K562 (cell line): Measurements from ENCODE around the gene SLFN5. TPM values are rescaled to one million over a fixed set of nuclear protein-coding genes. Genes with fewer than 3 reads are reported as not detected.

Experiments used
- DEAF1 ChIP-seq: fragments of 450-650 bp; formaldehyde crosslinking; IDR thresholded peaks from 2 replicates; pipeline ENCODE4 v1.4.0; 2020; ENCODE audit warnings: mild to moderate bottlenecking, moderate library complexity
- DPF2 ChIP-seq: fragments of 450-650 bp; IDR thresholded peaks from 2 replicates; pipeline ENCODE4 v1.6.1; 2016
- FOXJ3 ChIP-seq: sonication (generic); formaldehyde crosslinking; IDR thresholded peaks from 2 replicates; pipeline ENCODE4 v1.4.0; 2020; ENCODE audit warnings: mild to moderate bottlenecking, missing genetic modification reagents
- KLF10 ChIP-seq: fragments of 250-450 bp; sonication (Bioruptor Pico); IDR thresholded peaks from 2 replicates; pipeline ENCODE4 v1.6.1; 2021; ENCODE audit warnings: matching md5 sums
- SIN3B ChIP-seq: fragments of 450-650 bp; IDR thresholded peaks from 2 replicates; pipeline ENCODE4 v1.6.1; 2017; ENCODE audit warnings: low read depth, mild to moderate bottlenecking, moderate library complexity
- SMARCA5 ChIP-seq: fragments of 450-650 bp; IDR thresholded peaks from 2 replicates; pipeline ENCODE4 v1.6.1; 2016
- SRSF7 ChIP-seq: fragments of 200-400 bp; formaldehyde crosslinking; optimal IDR thresholded peaks from 2 replicates; pipeline ENCODE3; 2017; ENCODE audit warnings: mild to moderate bottlenecking, low read depth, low read length
- TAF15 ChIP-seq: fragments of 200-400 bp; formaldehyde crosslinking; IDR thresholded peaks from 2 replicates; pipeline ENCODE4 v1.6.1; 2017; ENCODE audit warnings: mild to moderate bottlenecking, low read depth, low read length, moderate library complexity
- TSHZ1 ChIP-seq: fragments of 250-450 bp; sonication (Bioruptor Pico); IDR thresholded peaks from 2 replicates; pipeline ENCODE4 v1.4.0; 2020; ENCODE audit warnings: mild to moderate bottlenecking, moderate library complexity
- UBTF ChIP-seq, 2 experiments: IDR thresholded peaks; 2 replicates each; pipeline ENCODE4 v1.6.1; 2012; ENCODE audit warnings: improper control_type of control experiment in 2 of 2, low read depth in 2 of 2, low read length in 2 of 2, borderline replicate concordance in 1 of 2
- ZC3H11A ChIP-seq: IDR thresholded peaks from 2 replicates; pipeline ENCODE4 v1.6.1; 2012; ENCODE audit warnings: low read depth, low read length, improper control_type of control experiment
- polyA plus RNA-seq, 8 experiments: library from polyadenylated mRNA; depleted of rRNA in 4 of 8; stranded (reverse) in 5 of 8; unstranded in 3 of 8; fragments of >200 nt; fragmentation: Nextera tagmentation in 2 of 8; fragmentation: Illumina TruSeq in 1 of 8; extraction: Ambion mirVana in 2 of 8; extraction: Trizol in 1 of 8; gene quantifications; 2 replicates each; pipeline versions ENCODE4 v1.2.1 to v1.2.3, GENCODE V29; 2011 to 2014; ENCODE audit warnings: inconsistent platforms in 1 of 8, missing spikeins in 1 of 8
- total RNA-seq, 7 experiments: library from RNA; depleted of rRNA in 6 of 7; stranded (reverse); fragments of >200 nt in 6 of 7; fragmentation: Illumina TruSeq in 2 of 7; extraction: Trizol in 2 of 7; gene quantifications; 2 replicates each; pipeline versions ENCODE4 v1.2.1 to v1.2.3, GENCODE V29; 2011 to 2021; ENCODE audit warnings: low replicate concordance in 1 of 7

Gene SLFN5
- total and polyA plus RNA-seq, 9 of the 15 experiments (the other 6 are each of a cell fraction or from before 2014, with no cell fraction given), result under 0.01 to 0.18 (median 0.04) TPM; not detected in 1

- TF ChIP-seq UBTF (IDR thresholded peaks at IDR 0.05; ENCODE audit: borderline replicate concordance in 1 of 2, low read depth in 2 of 2, low read length in 2 of 2), result no peak
- no peak for TF ChIP-seq SMARCA5
- TF ChIP-seq DPF2, result peak; percentile 30; the same call in 1 of the 2 replicates
- TF ChIP-seq TAF15, result no peak
- no peak for TF ChIP-seq SIN3B
- TF ChIP-seq FOXJ3 (CRISPR knock-in tag), result no peak
- TF ChIP-seq TSHZ1, result no peak
- no peak for TF ChIP-seq DEAF1 (CRISPR knock-in tag)
- TF ChIP-seq KLF10 (CRISPR knock-in tag), result no peak
- no peak for TF ChIP-seq ZC3H11A
- no peak for TF ChIP-seq SRSF7
Measured at GRCh38 chr17:35315283-35315682, 72.4 kb downstream of the SLFN5 start (continued).
